ENCODE results near the gene PRKAG2. TPM values are rescaled to one million over a fixed set of nuclear protein-coding genes. Genes with fewer than 3 reads are reported as not detected.

The PRKAG2 gene
- polyA plus RNA-seq, 3 donors: 29.2 to 59.8 (median 30.9) TPM

DNA sequence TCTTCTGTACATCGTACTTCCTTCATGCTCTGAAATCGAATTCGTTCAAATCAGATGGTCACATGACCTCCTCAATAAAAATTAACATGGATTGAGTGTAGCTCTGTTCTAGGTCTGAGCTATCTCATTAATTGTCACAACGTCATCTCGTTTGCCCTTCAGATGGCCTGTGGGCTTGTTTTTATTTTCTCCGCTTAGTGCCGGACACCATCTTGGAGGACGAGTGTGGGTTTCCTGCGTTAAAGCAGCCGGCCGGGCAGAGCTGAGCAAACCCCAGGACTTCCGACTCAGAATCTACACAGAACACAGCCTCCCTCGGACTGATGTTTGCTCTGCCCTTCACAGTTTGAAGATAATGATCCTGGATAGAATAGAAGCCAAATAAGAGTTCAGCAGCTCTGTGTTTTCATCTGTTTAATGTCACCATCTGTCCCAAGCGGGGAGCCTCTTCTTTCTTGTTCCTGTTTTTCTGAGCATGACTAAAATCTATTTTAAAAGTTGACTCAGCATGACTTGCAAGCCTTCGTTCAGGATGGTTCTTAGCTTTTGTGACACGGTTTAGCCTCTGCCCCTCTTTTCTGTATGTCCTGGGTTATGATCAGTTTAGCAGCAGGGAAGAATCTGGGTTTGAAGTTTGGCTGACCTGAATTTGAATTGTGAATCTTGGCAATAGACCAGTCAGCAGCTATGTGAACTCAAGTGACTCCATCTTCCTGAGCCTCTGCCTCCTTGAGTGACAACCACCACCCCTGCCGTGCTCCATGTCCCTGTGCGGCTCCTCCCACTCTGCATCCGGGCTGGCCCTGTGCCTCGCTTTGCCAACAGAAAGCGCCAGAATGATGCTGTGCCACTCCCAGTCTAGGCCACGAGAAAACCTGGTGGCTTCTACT, 48.8 kb upstream of the PRKAG2 start:
- Histone ChIP-seq H3K4me2 (replicated peaks; ENCODE audit: extremely low read depth, low read length, poor library complexity, severe bottlenecking) (peak overlapping the region; percentile 45), H3K9ac (ENCODE audit: insufficient read depth, low read length, poor library complexity, severe bottlenecking) (peak overlapping the region; percentile 63), H3K36me3 (replicated peaks in 1 of 2; ENCODE audit: control insufficient read depth in 1 of 2, insufficient read depth in 2 of 2, low read length in 2 of 2) (no peaks in the 10 kb centered on the region), H2AFZ (ENCODE audit: insufficient read depth, low read depth, low read length, poor library complexity, severe bottlenecking) (peak overlapping the region; percentile 19), H3K27ac (ENCODE audit: low read depth in 1 of 2, low read length in 2 of 2) (peak overlapping the region; percentile 99 to 100), H3K79me2 (ENCODE audit: insufficient read depth, low read length) (peaks cover 6% of the 10 kb centered on the region), H3K4me3 (replicated peaks in 1 of 3; ENCODE audit: low read depth in 2 of 3, low read length in 3 of 3) (peak overlapping the region in 1 of 3 experiments; percentile 46), H3K4me1 (ENCODE audit: control insufficient read depth in 1 of 2, insufficient read depth in 2 of 2, low read length in 2 of 2) (peaks cover 69 to 70% of the 10 kb centered on the region in 2 donors), H4K20me1 (ENCODE audit: insufficient read depth, low read length) (no peaks in the 10 kb centered on the region), H3K27me3 (ENCODE audit: control insufficient read depth in 2 of 2, insufficient read depth in 2 of 2, low read length in 2 of 2) (no peaks in the 10 kb centered on the region), H3K9me3 (replicated peaks in 1 of 2; ENCODE audit: control insufficient read depth in 1 of 2, insufficient read depth in 1 of 2, low read length in 2 of 2) (no peaks in the 10 kb centered on the region)
- H3K27ac Mint-ChIP-seq: peak overlapping the region; percentile 98 to 100 (median 100)
- peak; percentile 78 to 86 (median 85) for DNase-seq
- WGBS (ENCODE audit: insufficient coverage): 25% methylated on average over 9 of the region's 22 CpGs
- intact Hi-C loops (cut with micrococcal nuclease): loop anchor here in 1 of 2 donors (10.0 kb wide), 1 partner anchor 121 kb away; no protein-coding TSS in a partner anchor
- H3K36me3 Mint-ChIP-seq: no peaks in the 10 kb centered on the region
- H3K4me3 Mint-ChIP-seq: peak overlapping the region; percentile 45 to 78
- peaks cover 0 to 2% (median 0%) of the 10 kb centered on the region in 7 donors for H3K9me3 Mint-ChIP-seq
- TF ChIP-seq, protein P1, sequence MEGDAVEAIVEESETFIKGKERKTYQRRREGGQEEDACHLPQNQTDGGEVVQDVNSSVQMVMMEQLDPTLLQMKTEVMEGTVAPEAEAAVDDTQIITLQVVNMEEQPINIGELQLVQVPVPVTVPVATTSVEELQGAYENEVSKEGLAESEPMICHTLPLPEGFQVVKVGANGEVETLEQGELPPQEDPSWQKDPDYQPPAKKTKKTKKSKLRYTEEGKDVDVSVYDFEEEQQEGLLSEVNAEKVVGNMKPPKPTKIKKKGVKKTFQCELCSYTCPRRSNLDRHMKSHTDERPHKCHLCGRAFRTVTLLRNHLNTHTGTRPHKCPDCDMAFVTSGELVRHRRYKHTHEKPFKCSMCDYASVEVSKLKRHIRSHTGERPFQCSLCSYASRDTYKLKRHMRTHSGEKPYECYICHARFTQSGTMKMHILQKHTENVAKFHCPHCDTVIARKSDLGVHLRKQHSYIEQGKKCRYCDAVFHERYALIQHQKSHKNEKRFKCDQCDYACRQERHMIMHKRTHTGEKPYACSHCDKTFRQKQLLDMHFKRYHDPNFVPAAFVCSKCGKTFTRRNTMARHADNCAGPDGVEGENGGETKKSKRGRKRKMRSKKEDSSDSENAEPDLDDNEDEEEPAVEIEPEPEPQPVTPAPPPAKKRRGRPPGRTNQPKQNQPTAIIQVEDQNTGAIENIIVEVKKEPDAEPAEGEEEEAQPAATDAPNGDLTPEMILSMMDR (IDR thresholded peaks at IDR 0.05): no peak
- H3K4me1 Mint-ChIP-seq: peaks cover 65% of the 10 kb centered on the region
- H3K27me3 Mint-ChIP-seq (ENCODE audit: low read depth in 3 of 3): peaks cover 0 to 2% (median 0%) of the 10 kb centered on the region in 3 donors

DNA sequence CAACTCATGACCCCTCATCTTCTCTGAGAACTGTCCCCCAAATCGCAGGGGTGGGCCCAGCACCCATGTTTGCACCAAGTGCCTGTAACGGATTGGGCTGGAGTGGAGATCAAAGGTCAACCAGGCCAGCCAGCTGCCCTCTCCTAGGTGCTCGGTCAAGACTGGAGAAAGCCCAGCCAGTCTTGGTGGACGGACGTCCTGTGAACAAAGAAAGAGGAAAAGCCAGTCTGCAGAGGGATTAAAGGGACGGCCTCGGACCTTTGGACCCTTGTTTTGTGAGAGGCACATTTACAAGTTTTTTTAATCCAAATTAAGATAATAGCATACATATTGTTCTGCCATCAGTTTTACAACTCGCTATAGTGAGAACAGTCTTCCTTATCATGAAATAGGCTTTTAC, 47.6 kb upstream of the PRKAG2 start:
- peak overlapping the region in 1 of 2 donors; percentile 21 for H3K4me3 Mint-ChIP-seq
- intact Hi-C loops (cut with micrococcal nuclease): loop anchor here (5.0 to 10.0 kb wide), 4 partner anchors 47 to 127 kb away; partner anchors contain the start of gene PRKAG2 (in 1 of the 2)
- H3K36me3 Mint-ChIP-seq: no peaks in the 10 kb centered on the region
- no peaks in the 10 kb centered on the region for H4K20me1 ChIP-seq (ENCODE audit: insufficient read depth, low read length)
- peaks cover 0 to 2% (median 0%) of the 10 kb centered on the region in 7 donors for H3K9me3 Mint-ChIP-seq
- DNase-seq: no peak
- TF ChIP-seq, protein P1 (IDR thresholded peaks at IDR 0.05): no peak
- H3K4me1 ChIP-seq (ENCODE audit: control insufficient read depth in 1 of 2, insufficient read depth in 2 of 2, low read length in 2 of 2): peaks cover 81 to 82% of the 10 kb centered on the region in 2 donors
- peak overlapping the region in 1 of 3 experiments; percentile 45 for H3K4me3 ChIP-seq (replicated peaks in 1 of 3; ENCODE audit: low read depth in 2 of 3, low read length in 3 of 3)
- H3K4me1 Mint-ChIP-seq: peaks cover 75% of the 10 kb centered on the region
- H3K36me3 ChIP-seq (replicated peaks in 1 of 2; ENCODE audit: control insufficient read depth in 1 of 2, insufficient read depth in 2 of 2, low read length in 2 of 2): no peaks in the 10 kb centered on the region
- peak overlapping the region; percentile 58 for H3K4me2 ChIP-seq (replicated peaks; ENCODE audit: extremely low read depth, low read length, poor library complexity, severe bottlenecking)
- no peak overlapping the region for H2AFZ ChIP-seq (ENCODE audit: insufficient read depth, low read depth, low read length, poor library complexity, severe bottlenecking)
- H3K27ac ChIP-seq (ENCODE audit: low read depth in 1 of 2, low read length in 2 of 2): peak overlapping the region; percentile 99 to 100
- H3K27me3 ChIP-seq (ENCODE audit: control insufficient read depth in 2 of 2, insufficient read depth in 2 of 2, low read length in 2 of 2): no peaks in the 10 kb centered on the region
- H3K27ac Mint-ChIP-seq: peak overlapping the region; percentile 100
- H3K9ac ChIP-seq (ENCODE audit: insufficient read depth, low read length, poor library complexity, severe bottlenecking): peak overlapping the region; percentile 81
- H3K79me2 ChIP-seq (ENCODE audit: insufficient read depth, low read length): peaks cover 6% of the 10 kb centered on the region
- H3K27me3 Mint-ChIP-seq (ENCODE audit: low read depth in 3 of 3): peaks cover 0 to 5% (median 2%) of the 10 kb centered on the region in 3 donors
- WGBS (ENCODE audit: insufficient coverage): 91% methylated on average over 5 of the region's 8 CpGs
- no peaks in the 10 kb centered on the region for H3K9me3 ChIP-seq (replicated peaks in 1 of 2; ENCODE audit: control insufficient read depth in 1 of 2, insufficient read depth in 1 of 2, low read length in 2 of 2)
